Activated naive CD4-positive, alpha-beta T cell treated with anti-CD3 and anti-CD28 coated beads, Interleukin-2, amount 10 ng/mL, durations not matched to agents 7 days and 5 days (primary cell): Measurements from ENCODE around the gene ITGA6.
A peak's percentile ranks its signal among the peaks of the same experiment; 100 is the strongest.

ENCODE experiments used
- CTCF ChIA-PET: fragments of 350-600 bp; sonication (Branson Sonifier 250); formaldehyde crosslinking; loops from one replicate; lab custom pipeline; 2021; ENCODE audit warnings: antibody characterized with exemption; lab: Charles Lee
- DNase-seq: peaks from one replicate; pipeline ENCODE4 v3.0.0-alpha.2; 2020
- H3K27ac Mint-ChIP-seq: one replicate; pipeline ENCODE4 v1.8.0; 2021; ENCODE audit warnings: mild to moderate bottlenecking, moderate library complexity, mixed read lengths
- H3K27me3 Mint-ChIP-seq: one replicate; pipeline ENCODE4 v1.8.0; 2021; ENCODE audit warnings: mild to moderate bottlenecking, mixed read lengths
- H3K36me3 Mint-ChIP-seq: one replicate; pipeline ENCODE4 v1.8.0; 2021; ENCODE audit warnings: mixed read lengths
- H3K4me1 Mint-ChIP-seq: one replicate; pipeline ENCODE4 v1.8.0; 2021; ENCODE audit warnings: mixed read lengths
- H3K4me3 Mint-ChIP-seq: one replicate; pipeline ENCODE4 v1.8.0; 2021; ENCODE audit warnings: mild to moderate bottlenecking, moderate library complexity, mixed read lengths
- H3K9me3 Mint-ChIP-seq: one replicate; pipeline ENCODE4 v1.8.0; 2021; ENCODE audit warnings: mixed read lengths

The ITGA6 gene

DNA sequence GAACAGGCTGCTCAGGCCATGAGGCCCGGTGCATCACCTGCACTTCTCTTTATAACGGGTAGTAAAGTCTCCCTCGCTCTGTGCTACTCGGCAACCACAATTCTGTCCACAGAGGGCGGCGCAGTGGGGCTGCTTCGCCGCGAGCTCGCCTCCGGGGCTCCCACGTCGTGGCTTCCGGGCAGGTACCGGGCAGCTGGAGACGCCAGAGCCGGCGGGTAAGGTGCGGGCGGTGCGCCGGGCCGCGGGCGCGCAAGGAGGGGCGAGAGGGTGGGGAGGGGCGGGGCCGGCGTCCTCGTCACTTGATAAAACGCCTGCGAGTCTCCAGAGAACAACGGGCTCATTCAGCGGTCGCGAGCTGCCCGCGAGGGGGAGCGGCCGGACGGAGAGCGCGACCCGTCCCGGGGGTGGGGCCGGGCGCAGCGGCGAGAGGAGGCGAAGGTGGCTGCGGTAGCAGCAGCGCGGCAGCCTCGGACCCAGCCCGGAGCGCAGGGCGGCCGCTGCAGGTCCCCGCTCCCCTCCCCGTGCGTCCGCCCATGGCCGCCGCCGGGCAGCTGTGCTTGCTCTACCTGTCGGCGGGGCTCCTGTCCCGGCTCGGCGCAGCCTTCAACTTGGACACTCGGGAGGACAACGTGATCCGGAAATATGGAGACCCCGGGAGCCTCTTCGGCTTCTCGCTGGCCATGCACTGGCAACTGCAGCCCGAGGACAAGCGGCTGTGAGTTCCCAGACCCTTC is at the start of gene ITGA6:
Gene ITGA6 (plus strand): TSS at position 331 of the 734 bp plus-strand sequence.
- H3K4me1 Mint-ChIP-seq = peaks cover 28% of the 10 kb centered on the region
- H3K36me3 Mint-ChIP-seq = peaks cover 22% of the 10 kb centered on the region
- no peaks in the 10 kb centered on the region for H3K9me3 Mint-ChIP-seq
- H3K4me3 Mint-ChIP-seq = peak within 1 kb of the TSS; percentile 83
- peaks cover 28% of the 10 kb centered on the region for H3K27me3 Mint-ChIP-seq
- DNase-seq = peak; percentile 84
- CTCF ChIA-PET = interaction anchor here (1.0 to 11.0 kb wide), 4 partner anchors 13 to 37 kb away, joined by 3 to 128 read pairs (median 4); no protein-coding TSS in a partner anchor
- H3K27ac Mint-ChIP-seq = peak within 1 kb of the TSS; percentile 74

DNA sequence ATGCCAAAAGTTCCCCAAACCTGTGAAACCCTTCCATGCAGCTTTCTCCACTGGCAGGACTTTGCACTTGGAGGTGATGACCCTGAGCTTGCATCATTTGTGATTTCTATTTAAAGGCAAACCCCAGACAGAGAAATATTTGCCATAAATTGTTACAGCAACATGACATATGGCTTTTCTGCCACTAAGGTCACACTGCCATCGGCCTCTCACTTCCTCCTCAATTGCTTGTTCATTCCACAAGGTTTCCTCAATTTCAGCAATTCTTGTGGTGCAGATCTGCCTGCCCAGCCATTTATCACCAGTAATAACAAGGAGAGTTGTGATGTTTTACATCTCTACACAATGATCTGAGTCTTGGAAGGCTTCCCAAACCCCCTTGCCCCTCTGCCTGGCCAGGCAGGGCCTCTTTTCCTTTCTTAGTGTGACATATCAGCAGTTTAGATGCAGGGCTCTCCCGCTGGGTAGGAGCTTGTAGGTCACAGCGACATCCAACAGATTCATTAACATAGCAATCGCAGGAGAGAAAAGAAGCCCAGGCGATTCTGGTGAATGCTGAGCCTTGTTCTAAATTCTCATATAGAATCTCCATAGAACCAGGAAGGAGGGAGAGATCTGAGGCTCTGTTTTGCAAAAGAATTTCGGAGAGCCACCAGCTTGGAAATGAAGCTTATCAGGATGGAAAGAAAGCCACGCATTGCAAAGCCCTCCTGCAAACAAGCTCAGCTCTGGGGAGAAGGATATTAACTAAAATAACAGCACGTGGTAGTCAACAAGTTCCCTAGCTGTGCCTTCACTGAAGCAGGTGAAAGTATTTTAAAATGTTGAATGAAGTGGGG is 46.7 kb upstream of the ITGA6 start:
- Mint-ChIP-seq H3K36me3 (peaks cover 3% of the 10 kb centered on the region), H3K27me3 (peaks cover 2% of the 10 kb centered on the region), H3K4me1 (no peaks in the 10 kb centered on the region), H3K4me3 (no peak overlapping the region), H3K27ac (no peak overlapping the region), H3K9me3 (peaks cover 5% of the 10 kb centered on the region)
- CTCF ChIA-PET = no interaction called here
- no peak for DNase-seq

DNA sequence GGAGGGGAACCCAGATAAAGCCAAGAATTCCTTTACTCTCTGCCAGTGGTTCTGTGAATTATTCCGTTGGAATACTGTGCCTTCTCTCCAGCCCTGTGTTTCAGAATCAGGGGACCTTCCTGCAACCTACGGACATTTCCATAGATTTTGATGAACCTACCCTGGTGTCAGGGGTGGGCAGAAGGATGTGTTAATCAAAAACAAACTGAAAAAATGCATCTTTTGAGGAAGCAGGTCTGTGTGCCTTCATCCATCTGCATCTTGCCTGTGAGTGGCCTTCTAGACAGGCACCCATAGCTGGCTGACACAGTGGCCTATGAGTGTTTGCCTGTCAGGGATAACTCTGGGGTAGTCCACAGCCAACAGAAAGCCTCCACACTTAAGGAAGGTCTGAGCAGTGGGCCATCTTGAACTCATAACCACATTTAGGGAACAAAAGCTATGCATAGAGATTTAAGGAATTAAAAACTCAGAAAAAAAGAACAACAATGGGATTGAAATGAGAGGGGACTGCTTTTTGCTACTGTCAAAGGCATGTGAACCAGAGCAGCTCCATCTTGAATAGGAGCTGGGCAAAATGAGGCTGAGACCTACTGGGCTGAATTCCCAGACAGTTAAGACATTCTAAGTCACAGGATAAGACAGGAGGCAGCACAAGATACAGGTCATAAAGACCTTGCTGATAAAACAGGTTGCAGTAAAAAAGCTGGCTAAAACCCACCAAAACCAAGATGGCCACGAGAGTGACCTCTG is 45.9 kb upstream of the ITGA6 start:
- H3K4me3 Mint-ChIP-seq = no peak overlapping the region
- H3K36me3 Mint-ChIP-seq = peaks cover 3% of the 10 kb centered on the region
- CTCF ChIA-PET = no interaction called here
- H3K27ac Mint-ChIP-seq = no peak overlapping the region
- no peaks in the 10 kb centered on the region for H3K4me1 Mint-ChIP-seq
- no peak for DNase-seq
- peaks cover 4% of the 10 kb centered on the region for H3K27me3 Mint-ChIP-seq
- peaks cover 5% of the 10 kb centered on the region for H3K9me3 Mint-ChIP-seq

DNA sequence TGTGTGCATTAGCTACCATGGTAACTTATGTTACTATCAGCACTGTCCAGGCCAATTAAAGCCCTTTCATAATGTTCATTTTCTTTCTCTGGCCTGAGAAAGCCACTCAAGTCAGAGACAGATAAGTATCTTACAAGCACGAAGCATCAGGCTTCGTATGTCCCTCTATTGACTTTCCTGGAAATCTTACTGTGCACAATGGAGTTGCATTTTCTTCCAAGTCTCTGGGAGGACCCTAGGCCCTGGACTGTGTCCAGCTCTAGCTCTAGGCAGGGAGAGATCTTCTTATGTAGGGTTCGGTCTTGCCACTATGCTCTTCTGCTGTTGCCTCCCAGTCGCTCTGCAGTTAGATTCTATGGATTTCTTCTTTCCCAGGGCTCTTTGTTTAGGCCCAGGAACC is 40.0 kb upstream of the ITGA6 start:
- no peaks in the 10 kb centered on the region for H3K9me3 Mint-ChIP-seq
- H3K27ac Mint-ChIP-seq = no peak overlapping the region
- H3K36me3 Mint-ChIP-seq = no peaks in the 10 kb centered on the region
- H3K4me1 Mint-ChIP-seq = no peaks in the 10 kb centered on the region
- no peak for DNase-seq
- peaks cover 4% of the 10 kb centered on the region for H3K27me3 Mint-ChIP-seq
- CTCF ChIA-PET = no interaction called here
- no peak overlapping the region for H3K4me3 Mint-ChIP-seq

DNA sequence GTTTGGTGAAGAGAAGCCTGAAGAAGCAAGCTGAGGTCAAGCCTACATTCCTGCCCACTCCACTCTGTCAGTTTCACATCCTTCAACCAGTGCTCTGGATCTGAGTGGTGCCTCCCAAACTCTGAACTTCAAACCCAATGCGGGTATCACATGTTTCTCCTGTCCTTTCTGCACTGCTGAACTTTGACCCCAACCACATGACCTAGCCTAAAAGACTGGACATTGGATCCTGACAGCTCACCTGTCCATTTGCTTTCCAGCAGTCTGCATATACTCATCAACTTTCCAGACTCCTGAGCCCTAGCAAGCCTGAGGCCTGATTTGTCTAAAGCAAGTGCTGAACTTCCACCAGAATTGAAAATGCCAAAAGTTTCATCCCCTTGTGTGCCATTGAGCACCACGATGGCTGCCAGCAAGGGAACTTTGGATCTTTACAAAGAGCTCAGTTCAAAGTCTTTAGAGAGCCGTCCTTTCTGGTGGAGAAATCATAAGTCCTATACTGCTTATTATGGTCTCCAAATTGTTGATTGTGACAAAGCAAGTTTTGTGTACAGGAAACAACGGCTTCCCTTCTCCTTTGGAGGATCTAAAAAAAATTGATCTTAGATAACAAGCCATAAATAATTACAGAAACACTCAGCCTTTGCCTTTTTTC is 37.6 kb upstream of the ITGA6 start:
- Mint-ChIP-seq H3K4me3 (no peak overlapping the region), H3K27ac (no peak overlapping the region), H3K36me3 (no peaks in the 10 kb centered on the region), H3K4me1 (no peaks in the 10 kb centered on the region), H3K9me3 (no peaks in the 10 kb centered on the region), H3K27me3 (peaks cover 10% of the 10 kb centered on the region)
- DNase-seq = no peak
- CTCF ChIA-PET = no interaction called here

DNA sequence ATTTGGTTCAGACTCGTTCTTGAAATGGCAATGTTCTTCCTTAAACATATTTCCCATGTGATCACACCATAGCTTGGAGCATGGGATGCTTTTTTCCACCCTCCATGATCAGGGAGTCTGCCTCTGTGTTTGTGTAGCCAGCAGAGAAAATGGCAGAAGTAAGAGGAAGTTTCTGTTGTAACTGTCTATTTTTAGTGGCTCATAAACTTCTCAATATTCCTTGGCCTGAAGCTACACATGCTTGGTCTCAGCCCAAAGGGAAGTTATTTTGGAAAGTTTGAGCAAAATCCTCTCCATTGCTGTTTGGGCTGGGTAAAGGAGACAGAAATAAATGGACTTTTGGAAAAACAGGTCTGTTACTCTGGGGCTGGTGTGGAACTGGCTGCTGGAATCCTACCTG is 33.4 kb upstream of the ITGA6 start:
- H3K27ac Mint-ChIP-seq = no peak overlapping the region
- CTCF ChIA-PET = no interaction called here
- no peak for DNase-seq
- H3K36me3 Mint-ChIP-seq = no peaks in the 10 kb centered on the region
- no peaks in the 10 kb centered on the region for H3K9me3 Mint-ChIP-seq
- H3K4me3 Mint-ChIP-seq = no peak overlapping the region
- H3K27me3 Mint-ChIP-seq = peaks cover 35% of the 10 kb centered on the region
- no peaks in the 10 kb centered on the region for H3K4me1 Mint-ChIP-seq

DNA sequence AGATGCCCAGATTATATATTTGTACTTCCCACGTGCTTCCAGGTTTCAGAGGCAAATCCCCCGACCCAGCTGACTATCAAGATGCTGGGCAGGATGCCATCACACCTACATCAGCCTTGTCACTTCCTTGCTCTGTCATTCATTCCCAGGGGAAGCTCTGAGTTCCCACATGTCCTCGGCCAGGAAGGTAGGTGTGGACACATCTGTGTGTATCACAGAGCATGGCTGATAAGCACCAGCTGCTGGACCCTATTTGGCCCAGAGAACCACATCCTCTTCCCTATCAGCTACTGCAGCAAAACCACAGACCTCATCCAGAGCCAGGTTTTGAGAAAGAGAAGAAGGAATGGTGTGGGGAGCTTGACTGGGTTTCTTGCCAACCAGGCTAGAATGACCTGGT is 31.9 kb upstream of the ITGA6 start:
- Mint-ChIP-seq H3K36me3 (no peaks in the 10 kb centered on the region), H3K27ac (no peak overlapping the region), H3K4me3 (no peak overlapping the region), H3K27me3 (peaks cover 42% of the 10 kb centered on the region), H3K4me1 (no peaks in the 10 kb centered on the region), H3K9me3 (no peaks in the 10 kb centered on the region)
- CTCF ChIA-PET = no interaction called here
- no peak for DNase-seq

DNA sequence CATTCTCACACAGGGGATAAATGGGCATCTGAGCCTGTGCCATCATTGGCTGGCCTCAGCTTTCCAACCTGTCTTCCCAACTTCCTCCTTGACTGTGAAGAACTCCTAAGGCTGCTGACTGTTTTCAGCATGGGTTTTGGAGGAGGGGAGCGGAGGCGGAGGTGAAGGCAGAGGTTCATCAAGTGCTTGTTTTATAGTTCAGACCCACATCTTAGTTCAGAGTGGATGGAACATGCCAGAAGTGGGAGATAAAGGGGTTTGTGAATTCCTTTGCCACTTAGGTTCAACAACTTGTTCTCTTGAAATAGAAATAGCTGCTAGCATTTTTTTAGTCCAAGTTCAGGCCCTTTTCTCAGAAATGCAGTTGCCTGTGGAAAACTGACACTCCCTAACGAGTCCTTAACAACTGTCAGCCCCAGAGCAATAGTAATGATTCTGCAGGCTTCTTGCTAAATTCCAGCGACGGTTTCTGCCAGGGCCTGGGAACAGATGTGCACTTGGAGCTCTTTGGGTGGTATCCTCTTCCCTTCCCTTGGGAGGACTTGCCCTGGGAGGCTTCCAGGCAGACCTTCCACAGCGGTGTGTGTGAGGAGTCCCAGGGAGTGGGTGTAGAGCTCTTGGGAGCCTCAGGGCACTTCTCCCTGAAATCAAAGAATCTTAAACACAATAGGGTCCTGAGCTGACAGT is 30.1 kb upstream of the ITGA6 start:
- Mint-ChIP-seq H3K27me3 (peaks cover 42% of the 10 kb centered on the region), H3K9me3 (no peaks in the 10 kb centered on the region), H3K27ac (no peak overlapping the region), H3K4me3 (no peak overlapping the region), H3K4me1 (no peaks in the 10 kb centered on the region), H3K36me3 (no peaks in the 10 kb centered on the region)
- no peak for DNase-seq
- CTCF ChIA-PET = no interaction called here

DNA sequence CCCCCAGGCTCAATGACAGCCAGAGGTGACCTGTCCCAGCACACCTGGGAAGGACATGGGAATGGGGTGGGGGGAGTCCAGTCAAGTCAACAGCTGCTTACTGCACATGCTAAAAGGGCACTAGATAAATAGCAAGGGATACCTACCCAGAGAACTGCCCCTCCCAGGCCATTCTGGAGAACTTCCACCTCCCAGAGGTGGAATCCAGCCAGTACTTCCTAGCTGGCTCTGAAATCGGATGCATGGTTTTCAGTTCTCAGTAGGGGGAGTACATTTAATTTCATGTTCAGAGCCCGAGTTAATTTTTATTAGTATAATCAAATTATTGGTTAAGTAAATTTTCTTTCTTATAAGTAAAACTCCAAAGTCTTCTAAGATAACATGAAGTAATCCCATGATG is 28.9 kb upstream of the ITGA6 start:
- H3K9me3 Mint-ChIP-seq = no peaks in the 10 kb centered on the region
- H3K27me3 Mint-ChIP-seq = peaks cover 47% of the 10 kb centered on the region
- CTCF ChIA-PET = no interaction called here

DNA sequence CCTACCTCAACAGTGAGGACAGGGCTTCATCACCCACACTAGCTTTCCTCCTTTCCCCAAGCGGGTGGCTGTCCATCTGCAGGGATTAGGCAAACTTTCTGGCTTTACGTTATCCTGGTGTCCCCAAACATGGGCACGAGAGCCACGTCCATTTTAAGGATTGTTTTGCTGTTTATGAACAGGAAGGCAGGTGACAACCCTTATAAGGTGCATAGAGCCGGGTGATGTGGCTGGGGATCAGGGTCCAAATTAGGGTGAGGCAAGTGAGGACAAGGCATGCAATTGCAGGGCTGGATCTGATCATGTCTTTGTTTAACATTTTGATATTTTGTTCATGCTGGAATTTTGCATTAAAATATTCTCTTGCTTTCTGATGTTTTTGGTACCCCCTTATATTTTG is 27.6 kb upstream of the ITGA6 start:
- no peaks in the 10 kb centered on the region for H3K36me3 Mint-ChIP-seq
- peaks cover 47% of the 10 kb centered on the region for H3K27me3 Mint-ChIP-seq
- no peaks in the 10 kb centered on the region for H3K4me1 Mint-ChIP-seq
- DNase-seq = no peak
- no peak overlapping the region for H3K27ac Mint-ChIP-seq
- H3K4me3 Mint-ChIP-seq = no peak overlapping the region
- no peaks in the 10 kb centered on the region for H3K9me3 Mint-ChIP-seq
- CTCF ChIA-PET = no interaction called here

More for the DNA sequence above, 28.9 kb upstream of the ITGA6 start:
- Mint-ChIP-seq H3K4me3 (no peak overlapping the region), H3K27ac (no peak overlapping the region), H3K36me3 (no peaks in the 10 kb centered on the region), H3K4me1 (no peaks in the 10 kb centered on the region)
- DNase-seq = no peak

DNA sequence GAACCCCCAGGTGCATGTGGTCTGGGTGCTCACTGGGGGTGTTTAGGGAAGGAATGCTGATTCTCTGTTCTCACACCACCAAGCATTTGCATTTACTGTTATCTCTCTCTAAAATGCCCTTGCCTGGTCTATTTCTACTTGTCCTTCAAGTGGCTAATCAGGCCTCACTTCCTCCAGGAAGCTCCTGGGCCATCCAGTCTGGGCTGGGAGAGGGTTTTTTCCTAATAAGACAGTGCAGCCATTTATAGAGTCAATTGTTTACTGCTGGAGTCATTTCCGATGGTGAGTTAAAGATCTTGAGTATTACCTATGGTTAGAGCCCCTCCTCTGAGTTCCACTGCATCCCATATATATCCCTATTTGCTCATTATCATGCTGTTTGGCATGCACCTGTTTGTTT is 25.2 kb upstream of the ITGA6 start:
- Mint-ChIP-seq H3K9me3 (no peaks in the 10 kb centered on the region), H3K4me1 (no peaks in the 10 kb centered on the region), H3K27me3 (peaks cover 30% of the 10 kb centered on the region), H3K27ac (no peak overlapping the region), H3K4me3 (no peak overlapping the region), H3K36me3 (no peaks in the 10 kb centered on the region)
- no peak for DNase-seq
- CTCF ChIA-PET = no interaction called here

DNA sequence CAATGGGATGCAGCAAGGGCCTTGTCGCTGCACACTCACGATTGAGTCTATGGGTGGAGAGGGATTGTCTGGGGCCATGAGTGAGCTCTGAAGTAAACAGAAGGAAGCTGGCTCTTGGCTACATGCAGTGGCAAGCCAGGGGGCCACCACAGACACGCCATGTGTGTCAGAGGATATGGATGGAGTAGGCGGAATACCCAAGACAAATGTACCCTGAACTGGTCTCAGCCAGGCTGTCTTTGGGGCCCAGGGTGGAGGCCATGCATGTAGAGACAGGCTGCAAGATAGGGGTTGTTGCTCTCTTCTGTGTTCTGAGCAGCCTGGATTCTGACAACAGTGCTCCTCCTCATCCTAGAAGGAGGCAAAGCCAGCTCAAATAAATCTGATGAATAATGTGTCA is 24.0 kb upstream of the ITGA6 start:
- DNase-seq = no peak
- peaks cover 26% of the 10 kb centered on the region for H3K27me3 Mint-ChIP-seq
- CTCF ChIA-PET = no interaction called here
- H3K4me1 Mint-ChIP-seq = no peaks in the 10 kb centered on the region
- no peak overlapping the region for H3K27ac Mint-ChIP-seq
- no peaks in the 10 kb centered on the region for H3K9me3 Mint-ChIP-seq
- no peaks in the 10 kb centered on the region for H3K36me3 Mint-ChIP-seq
- H3K4me3 Mint-ChIP-seq = no peak overlapping the region

DNA sequence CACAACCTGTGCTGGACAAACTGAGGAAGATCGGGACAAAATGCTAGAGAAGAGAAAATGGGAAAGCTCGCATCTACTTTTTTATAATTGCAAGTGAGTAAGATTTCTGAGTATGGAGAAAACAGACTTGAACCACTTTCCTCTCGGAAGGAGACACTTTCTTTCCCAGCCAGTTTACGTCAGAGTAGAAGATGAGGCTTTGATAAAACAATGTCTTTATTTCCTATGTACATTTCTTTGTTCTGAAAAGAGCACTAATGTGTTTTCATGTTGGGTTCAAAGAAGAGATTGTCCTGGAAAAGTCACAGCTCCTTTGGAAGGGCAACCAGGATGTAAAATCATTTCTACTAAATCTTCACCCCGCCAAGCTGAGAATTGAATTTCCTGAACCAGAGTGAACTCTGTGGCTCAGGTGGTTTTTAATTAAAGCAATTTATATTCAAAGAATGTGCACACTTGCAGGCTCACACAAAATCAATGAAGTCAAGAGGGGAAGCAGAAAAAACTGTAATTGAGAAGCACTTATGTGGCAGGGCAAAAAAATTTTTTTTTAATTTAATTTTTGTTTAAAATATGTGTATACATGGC is 23.4 kb upstream of the ITGA6 start:
- no peak overlapping the region for H3K27ac Mint-ChIP-seq
- no peak for DNase-seq
- H3K4me3 Mint-ChIP-seq = no peak overlapping the region
- no peaks in the 10 kb centered on the region for H3K36me3 Mint-ChIP-seq
- no peaks in the 10 kb centered on the region for H3K9me3 Mint-ChIP-seq
- no peaks in the 10 kb centered on the region for H3K4me1 Mint-ChIP-seq
- H3K27me3 Mint-ChIP-seq = peaks cover 27% of the 10 kb centered on the region
- CTCF ChIA-PET = no interaction called here
